DMS53 treated with DMSO at 0.1 percent for 48 hours (cell line): Measurements from ENCODE around the gene SGK1.
"Not testable (repeated sequence)": the region's sequence is repeated elsewhere in the genome, so short reads cannot be mapped to it uniquely, and the experiment has no call there.

ENCODE experiments used
- DNase-seq: peaks from one replicate; lab custom pipeline; 2025; ENCODE audit not compliant: unreplicated experiment; lab: John Stamatoyannopoulos, UW

The SGK1 gene

GRCh38 chr6:134328792-134329191 is 10.9 kb upstream of the SGK1 start:
- no peak for DNase-seq

DNA sequence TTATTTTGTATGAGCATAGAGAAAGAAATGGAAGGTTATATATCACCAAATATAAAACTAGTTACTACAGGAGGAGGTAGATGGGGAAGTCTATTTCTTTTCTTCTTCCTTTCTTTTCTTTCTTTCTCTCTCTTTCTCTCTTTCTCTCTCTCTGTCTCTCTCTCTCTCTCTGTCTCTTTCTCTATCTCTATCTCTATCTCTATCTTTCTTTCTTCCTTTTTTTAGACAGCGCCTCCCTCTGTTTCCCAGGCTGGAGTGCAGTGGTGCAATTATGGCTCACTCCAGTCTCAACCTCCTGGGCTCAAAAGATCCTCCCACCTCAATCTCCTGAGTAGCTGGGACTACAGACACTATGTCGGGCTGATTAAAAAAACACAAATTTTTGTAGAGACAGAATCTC is 10.2 kb upstream of the SGK1 start:
- no peak for DNase-seq

DNA sequence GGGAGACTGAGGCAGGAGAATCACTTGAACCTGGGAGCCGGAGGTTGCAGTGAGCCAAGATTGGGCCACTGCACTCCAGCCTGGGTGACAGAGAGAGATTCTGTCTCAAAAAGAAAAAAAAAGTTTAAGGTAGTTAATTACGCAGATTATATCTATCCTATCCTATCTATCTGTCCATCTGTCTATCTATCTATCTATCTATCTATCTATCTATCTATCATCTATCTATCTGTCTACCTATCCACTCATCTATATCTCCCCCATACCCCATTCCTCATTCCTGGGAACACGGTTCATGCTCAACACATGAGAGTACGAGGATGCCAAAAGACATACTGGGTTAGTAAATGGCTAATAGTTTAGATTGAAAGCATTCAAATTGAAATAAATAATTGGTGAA is 8.3 kb upstream of the SGK1 start:
- not testable (repeated sequence) for DNase-seq

DNA sequence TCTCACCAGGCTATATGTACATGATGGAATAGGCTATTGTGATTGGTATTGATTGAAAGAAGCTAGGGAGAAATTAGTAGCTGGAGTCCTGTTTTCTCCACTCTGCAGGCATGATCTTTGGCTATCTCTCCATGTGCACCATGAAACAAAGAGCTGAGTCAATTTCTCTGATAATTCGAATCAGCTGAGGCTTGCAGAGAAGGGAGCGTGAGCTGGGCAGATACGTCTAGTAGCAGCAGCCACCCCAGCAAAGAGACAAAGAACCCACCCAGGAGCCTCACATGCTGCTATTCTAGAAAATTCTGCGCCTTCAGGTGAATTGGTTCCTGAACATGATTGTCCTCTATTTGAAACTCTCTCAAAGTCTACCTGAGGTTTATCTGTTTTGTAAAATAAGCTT is 6.9 kb upstream of the SGK1 start:
- no peak for DNase-seq

DNA sequence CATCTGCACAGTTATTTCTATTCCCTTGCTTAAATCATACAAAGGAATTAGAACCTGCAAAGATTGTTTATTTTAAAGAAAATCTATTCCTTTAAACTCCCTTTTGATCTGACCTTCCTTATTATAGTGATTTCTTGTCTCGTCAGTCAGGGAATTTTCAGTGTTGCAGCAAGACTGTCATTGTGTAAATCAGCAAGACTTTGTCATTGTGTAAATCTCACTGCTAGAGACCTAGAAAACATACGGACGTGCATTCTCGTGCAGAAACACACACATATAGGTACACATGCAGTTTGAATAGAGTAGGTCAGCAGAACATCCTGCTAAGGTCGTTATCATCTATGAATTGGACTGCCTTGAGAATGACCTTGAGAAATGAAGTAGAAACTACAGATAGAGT is 6.2 kb upstream of the SGK1 start:
- DNase-seq: no peak

- no peak for DNase-seq
Measured at GRCh38 chr6:134323698-134324097, 5.8 kb upstream of the SGK1 start.

GRCh38 chr6:134323294-134323693 is 5.4 kb upstream of the SGK1 start:
- no peak for DNase-seq

GRCh38 chr6:134322216-134322615 is 4.3 kb upstream of the SGK1 start:
- DNase-seq: no peak

GRCh38 chr6:134321246-134321645 is 3.3 kb upstream of the SGK1 start:
- no peak for DNase-seq

DNA sequence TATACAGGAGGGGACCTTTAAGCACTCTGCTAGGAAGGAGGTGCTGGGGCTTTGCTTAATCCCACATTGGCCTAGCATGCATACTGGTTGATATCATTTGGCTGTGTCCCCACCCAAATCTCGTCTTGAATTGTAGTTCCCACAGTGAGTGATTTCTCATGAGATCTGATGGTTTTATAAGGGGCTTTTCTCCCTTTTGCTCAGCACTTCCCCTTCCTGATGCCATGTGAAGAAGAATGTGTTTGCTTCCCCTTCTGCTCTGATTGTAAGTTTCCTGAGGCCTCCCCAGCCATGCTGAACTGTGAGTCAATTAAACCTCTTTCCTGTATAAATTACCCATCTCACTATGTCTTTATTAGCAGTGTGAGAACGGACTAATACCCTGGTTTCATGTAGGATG is 1.8 kb upstream of the SGK1 start:
- DNase-seq: not testable (repeated sequence)

DNA sequence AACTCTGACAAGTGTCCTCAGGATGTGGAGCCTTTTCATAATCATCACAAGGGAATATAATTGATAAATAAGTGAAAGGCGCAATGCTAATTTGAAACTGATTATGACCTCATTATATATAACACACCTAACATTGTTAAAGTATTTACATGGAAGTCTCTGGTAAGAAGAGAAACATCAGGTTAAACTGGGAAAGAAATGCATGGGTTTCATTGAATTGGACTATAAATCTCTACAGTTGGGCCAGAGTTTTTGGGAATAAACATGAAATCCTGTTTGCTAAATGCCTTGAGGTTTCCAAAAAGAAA is 1.0 kb upstream of the SGK1 start:
- DNase-seq: no peak

DNA sequence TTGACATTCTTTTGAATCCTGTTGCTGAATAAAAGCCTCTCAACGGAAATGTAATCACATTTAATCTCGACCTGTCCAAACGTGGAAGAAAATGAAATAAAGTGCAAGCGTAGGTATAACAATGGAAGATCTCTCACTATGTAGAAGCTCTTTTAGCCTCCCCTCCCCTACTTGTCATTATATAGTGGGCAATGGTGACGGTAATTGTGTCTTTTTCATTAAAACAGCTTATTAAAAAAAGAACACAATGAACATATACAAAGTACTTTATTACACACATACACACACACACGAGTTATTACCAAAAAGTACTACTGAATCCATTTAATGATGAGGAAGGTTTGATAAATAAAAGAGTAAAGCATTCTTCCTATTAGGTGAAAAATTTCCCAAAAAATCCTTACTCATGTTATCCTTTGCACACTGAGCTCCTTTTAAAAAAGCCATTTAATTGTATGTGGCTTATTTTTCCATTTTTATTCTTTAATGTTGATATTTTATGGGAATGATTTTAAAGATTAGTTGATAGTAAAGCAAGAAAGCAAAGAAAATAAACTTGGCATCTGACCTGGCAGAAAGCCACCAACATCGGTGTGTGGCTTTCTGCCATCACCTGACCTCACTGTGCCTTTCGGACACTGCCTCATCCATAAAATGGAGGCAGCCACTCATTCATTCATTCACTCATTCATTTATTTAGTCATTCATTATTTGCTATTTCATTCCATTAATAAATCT is 493 bp upstream of the SGK1 start:
- no peak for DNase-seq

DNA sequence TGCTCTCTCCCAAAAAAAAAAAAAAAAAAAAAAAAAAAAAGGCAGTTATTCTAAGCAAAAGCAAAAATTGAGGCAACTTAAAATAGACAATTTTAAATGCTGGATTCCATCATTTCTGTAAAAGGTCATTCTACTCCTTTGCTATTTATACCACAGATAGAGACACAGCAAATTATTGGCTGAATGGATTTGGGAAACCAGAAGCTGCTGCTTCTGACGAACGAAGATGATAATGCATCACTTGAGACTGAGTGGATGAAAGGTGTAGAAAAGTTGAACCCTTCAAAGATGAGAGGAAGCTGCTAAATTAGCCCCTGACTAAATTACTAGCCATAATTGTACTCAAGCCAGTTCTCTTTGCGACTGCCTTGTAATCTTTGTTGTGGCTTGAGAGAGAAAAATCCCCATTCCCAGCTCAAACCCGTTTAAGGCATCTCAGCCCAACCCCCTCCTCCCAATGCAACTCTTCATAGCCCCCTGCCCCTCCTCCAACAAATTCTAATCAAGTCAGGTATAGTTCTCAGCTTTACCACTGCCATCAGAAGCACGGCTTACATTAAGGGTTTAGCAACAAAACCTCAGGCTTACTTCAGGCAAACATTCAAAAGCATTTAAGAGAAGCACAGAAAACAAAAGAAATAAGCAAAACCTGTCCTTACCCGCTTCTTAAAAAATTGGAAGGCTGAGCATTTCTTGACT is 1.0 kb downstream of the SGK1 start:
- DNase-seq: no peak

- no peak for DNase-seq
Measured at GRCh38 chr6:134315974-134316441, 1.9 kb downstream of the SGK1 start.

GRCh38 chr6:134315189-134315588 is 2.7 kb downstream of the SGK1 start:
- no peak for DNase-seq

GRCh38 chr6:134314006-134314821 is 3.7 kb downstream of the SGK1 start:
- DNase-seq: no peak

DNA sequence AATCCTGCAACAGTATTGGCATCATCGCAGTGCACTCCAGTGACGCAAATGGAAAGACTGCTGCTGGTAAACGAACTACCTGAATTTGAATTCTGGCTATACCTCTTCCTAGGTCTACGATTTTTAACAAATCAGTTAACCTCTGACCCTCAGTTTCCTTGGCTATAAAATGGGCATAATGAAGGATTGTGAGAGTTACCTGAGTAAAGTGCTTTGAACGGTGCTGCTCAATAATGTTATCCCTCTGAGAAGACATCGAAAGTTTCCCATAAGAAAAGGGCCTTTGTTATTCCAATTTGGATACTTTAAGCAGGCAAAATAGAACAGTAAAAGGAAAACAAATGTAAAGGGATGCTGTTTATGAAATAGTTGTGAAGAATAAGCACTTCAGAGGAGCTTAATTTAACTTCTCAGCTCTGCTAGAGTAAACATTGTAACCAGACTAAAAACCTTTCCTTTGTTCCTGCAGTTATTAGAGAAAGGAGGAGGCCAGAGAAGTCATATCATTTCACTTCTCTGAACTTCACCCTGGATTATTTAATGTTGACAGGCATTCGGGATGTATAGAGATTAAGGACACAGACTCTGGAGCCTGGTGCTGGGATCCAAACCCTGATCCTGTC is 5.8 kb downstream of the SGK1 start:
- DNase-seq: no peak

- no peak for DNase-seq
Measured at GRCh38 chr6:134310817-134311216, 7.1 kb downstream of the SGK1 start.

DNA sequence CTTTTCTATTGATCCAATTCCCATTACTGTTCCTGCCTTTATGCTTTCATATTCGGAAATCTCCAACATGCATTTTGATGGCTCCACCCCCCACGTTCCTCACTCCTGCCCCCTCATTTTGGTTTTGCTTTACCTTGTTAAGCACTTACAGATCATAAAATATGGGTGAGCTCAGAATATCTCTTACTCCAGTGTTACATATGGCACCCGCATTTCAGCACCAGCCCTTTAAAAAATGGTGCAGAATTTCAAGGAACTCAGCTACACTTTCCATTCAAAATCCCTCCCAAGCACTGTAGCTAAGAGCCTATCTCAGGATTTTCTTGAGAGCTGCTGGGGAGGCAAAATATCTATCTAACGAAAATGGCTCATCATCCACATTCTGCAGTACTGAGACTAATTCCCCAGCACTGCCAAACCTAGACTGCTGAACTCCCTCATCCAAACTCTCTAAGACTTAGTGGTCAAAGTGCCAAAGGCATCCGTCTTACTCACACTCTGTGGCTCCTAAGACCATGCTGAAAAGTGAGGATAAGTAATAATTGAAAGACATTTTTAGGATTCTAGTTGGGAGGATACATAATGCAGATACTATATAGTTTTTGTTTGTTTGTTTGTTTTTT is 7.8 kb downstream of the SGK1 start:
- no peak for DNase-seq

GRCh38 chr6:134309227-134309626 is 8.7 kb downstream of the SGK1 start:
- no peak for DNase-seq

GRCh38 chr6:134308800-134309199 is 9.1 kb downstream of the SGK1 start:
- DNase-seq: no peak
